ENCODE measurements around the gene CCDC92.

GRCh38 chr12:123995023-123995748, 22.6 kb upstream of the CCDC92 start:
- TF ChIP-seq POLR2A (IDR thresholded peaks at IDR 0.05) (no peak), CTCF (IDR thresholded peaks at IDR 0.05) (no peak)
